GM19239 (cell line): ENCODE results near the gene NDE1.

ENCODE experiments used
- DNase-seq: peaks from one replicate; pipeline ENCODE4 v3.0.0; 2011; ENCODE audit warnings: low spot score; ENCODE audit not compliant: insufficient read length
- FAIRE-seq: peaks from 2 replicates; lab custom pipeline; 2011; peaks lifted over from hg19 to GRCh38; lab: Jason Lieb, UNC

The NDE1 gene

DNA sequence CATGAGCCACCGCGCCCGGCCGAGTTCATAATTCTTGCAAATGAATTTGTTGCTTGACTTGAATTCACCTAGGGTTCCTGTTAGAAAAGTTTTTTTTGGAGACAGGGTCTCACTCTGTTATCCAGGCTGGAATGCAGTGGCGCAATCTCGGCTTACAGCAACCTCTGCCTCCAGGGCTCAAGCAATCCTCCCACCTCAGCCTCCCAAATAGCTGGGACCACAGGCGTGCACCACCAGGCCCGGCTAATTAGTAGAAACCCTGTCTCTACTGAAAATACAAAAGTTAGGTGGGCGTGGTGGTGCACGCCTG, 107.0 kb downstream of the NDE1 start:
- no peak for FAIRE-seq

DNA sequence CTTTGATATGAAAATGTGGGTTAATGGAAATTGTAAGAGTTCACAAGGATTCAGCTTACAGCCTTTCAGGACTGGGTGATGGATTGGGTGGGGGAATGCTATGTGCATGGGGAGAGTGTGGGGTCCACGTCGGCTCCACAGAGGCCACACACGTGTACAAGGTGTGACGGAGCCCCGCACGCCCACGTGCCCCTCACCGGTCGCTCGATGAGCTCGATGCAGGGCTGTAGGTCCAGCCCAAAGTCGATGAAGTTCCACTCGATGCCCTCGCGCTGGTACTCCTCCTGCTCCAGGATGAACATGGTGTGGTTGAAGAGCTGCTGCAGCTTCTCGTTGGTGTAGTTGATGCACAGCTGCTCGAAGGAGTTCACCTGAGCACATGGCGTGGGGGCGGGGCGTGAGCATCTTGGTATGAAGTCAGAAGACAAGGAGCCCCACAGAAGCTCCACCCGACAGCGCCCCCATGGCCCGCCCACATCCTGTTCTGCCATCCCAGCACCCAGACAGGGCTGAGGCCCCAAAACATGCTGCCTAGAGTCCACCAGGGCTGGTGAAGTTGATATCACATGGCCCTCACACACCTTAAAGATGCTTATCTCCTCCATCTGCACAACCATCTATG, 107.7 kb downstream of the NDE1 start:
- FAIRE-seq (no peak), DNase-seq (no peak)

More for the DNA sequence above, 107.0 kb downstream of the NDE1 start:
- no peak for DNase-seq

DNA sequence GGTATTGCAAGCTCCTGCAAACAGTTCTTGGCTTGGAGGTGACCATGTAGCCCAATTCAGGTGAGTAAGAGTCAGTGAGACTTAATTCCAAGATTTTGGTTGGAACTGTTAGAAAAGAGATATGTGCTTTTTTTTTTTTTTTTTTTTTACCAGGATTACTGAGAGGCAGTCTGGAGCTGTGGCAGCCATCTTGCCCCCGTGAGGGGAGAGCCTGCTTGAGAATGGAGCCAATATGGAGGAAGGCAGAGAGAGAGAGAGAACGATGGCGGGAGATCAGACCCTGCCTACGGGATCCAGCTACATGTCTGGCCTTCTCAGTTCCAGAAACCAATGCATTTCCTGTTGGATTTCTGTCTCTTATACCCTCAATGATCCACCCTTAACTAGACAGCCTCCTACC, 109.0 kb downstream of the NDE1 start:
- no peak for DNase-seq
- FAIRE-seq: no peak

DNA sequence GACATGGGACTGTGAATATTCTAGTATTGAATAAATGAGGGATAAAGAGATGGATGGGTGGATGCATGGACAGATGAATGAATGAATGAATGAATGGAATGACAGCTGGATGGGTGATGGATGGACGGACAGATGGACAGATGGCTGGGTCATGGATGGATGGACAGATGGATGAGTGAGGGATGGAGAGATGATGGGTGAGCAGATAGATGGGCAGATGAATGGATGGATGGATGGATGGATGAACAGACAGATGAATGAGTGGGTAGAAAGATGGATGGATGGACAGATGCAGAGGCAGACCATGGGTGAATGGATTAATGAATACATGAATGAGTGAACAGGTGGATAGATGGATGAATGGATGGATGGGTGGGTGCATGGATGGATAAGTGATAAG, 110.1 kb downstream of the NDE1 start:
- FAIRE-seq (no peak), DNase-seq (no peak)

DNA sequence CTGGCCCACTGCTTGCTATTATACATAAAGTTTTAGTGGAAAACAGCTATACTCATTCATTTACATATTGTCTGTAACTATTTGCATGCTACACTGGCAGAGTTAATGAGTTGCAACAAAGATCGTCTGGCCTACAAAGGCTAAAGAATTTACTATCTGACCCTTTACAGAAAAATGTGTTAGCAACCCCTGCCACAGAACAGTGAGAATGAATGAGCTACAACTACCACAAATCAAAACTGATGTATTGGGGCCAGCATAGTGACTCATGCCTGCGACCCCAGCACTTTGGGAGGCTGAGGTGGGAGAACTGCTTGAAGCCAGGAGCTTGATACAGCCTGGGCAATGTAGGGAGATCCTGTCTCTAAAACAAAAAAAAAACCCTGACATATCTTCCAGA, 114.1 kb downstream of the NDE1 start:
- no peak for DNase-seq
- FAIRE-seq: no peak

DNA sequence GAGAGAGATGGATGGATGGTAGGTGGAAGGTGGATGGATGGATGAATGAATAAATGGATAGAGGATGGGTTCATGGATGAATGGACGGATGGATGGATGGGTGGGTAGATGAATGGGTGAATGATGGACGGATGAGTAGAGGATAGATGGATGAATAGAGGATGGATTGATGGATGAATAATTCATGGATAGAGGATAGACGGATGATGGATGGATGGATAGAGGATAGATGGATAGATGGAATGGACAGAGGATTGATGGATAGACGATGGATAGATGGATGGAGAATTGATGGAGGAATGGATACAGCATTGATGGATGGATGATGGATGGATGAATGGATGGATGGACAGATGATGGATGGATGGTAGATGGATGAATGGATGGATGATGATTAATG, 115.1 kb downstream of the NDE1 start:
- FAIRE-seq: no peak

DNA sequence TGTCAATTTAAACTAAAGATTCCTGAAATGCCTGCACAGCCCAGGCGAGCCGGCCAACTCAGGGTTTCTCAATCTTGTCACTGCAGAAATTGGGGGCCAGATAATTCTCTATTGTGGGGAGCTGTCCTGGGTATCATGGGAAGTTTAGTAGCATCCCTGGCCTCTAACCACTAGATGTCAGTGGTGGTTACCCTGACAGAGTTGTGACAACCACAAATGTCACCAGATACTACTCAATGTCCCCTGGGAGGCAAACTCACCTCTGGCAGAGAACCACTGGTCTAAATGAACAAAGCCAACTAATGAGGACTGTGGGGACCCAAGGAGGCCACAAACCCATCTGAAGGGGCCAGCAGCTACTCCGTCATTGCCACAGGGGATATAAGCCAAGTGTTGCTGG, 115.8 kb downstream of the NDE1 start:
- FAIRE-seq: peak; percentile 96
- peak; percentile 64 for DNase-seq

More for the DNA sequence above, 115.1 kb downstream of the NDE1 start:
- DNase-seq: no peak

DNA sequence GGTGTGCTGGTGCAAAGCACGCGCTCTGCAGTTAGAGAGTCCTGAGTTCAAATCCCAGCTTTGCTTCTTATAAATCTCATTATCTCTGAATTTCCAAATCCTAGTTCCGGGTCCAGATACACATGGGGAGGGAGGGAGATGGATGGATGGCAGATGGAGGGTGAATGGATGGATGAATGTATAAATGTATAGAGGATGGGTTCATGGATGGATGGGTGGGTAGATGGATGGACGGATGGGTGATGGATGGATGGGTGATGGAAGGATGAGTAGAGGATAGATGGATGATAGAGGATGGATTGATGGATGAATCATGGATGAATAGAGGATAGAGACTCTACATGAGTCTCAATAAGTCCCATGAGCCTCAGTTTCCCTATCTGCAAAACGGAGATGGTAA, 116.9 kb downstream of the NDE1 start:
- DNase-seq: no peak
- no peak for FAIRE-seq

DNA sequence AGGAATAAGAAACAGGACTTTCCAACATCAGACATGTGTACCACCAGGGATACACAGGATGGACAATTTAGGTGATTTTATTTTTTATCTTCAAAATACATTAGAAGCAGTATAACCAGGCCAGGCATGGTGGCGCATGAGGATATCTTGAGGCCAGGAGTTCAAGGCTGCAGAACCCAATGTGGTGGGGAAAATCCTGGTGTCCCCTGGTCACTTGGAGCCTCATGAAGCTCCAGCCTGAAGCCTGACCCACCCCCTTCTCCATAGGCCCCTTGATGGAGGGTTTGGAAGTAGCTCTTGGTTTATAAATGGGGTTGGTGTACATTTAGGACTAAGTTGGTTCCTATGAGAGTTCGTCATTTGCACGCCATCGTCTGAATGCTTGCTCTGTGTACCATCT, 118.2 kb downstream of the NDE1 start:
- FAIRE-seq (no peak), DNase-seq (no peak)

DNA sequence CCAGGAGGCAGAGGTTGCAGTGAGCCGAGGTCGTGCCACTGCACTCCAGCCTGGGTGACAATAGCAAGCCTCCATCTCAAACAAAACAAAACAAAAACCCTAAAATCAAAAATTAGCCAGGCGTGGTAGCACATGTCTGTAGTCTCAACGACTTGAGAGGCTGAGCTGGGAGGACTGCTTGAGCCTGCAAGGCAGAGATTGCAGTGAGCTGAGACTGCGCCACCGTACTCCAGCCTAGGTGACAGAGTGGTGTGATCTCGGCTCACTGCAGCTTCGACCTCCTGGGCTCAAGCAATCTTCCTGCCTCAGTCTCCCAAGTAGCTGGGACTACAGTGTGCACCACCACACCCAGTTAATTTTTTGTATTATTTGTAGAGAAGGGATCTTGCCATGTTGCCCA, 119.2 kb downstream of the NDE1 start:
- FAIRE-seq: no peak
- DNase-seq: no peak

DNA sequence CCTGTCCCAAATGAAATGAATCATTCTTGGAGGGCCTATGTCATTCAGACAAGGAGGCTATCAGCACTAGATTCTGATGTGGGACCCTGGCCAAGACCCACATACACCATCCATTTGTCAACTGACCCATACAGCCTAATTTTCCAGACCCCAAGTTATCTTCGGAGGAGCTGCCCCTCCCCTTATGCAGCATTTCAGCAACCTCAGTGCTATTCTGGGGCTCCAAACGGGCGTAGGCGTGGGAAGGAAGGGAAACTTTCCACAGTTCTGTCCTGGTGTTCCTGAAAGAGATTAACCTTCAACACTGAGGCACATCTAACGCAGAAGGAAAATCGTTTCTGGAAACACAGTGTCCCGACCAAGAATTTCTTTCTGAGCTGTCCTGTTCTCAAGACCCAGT, 120.1 kb downstream of the NDE1 start:
- DNase-seq (no peak), FAIRE-seq (no peak)

DNA sequence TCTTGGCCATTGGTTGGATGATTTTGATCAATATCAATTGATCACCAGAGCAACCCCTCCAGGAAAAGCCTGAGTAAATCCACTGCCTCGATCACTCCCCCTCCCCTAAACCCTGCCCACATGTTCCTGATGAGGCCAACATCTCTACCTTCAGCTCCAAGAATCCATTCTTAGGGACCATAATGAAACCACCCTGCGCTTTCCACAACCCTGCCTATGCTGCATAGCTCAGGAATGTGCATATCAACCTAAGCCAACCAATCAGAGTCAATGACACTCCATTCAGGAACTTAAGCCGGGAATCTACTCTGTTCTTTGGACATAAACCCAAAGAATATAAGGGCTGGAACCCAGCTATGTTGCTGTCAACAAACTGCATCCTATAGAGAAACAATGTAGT, 120.5 kb downstream of the NDE1 start:
- FAIRE-seq: no peak
- no peak for DNase-seq

DNA sequence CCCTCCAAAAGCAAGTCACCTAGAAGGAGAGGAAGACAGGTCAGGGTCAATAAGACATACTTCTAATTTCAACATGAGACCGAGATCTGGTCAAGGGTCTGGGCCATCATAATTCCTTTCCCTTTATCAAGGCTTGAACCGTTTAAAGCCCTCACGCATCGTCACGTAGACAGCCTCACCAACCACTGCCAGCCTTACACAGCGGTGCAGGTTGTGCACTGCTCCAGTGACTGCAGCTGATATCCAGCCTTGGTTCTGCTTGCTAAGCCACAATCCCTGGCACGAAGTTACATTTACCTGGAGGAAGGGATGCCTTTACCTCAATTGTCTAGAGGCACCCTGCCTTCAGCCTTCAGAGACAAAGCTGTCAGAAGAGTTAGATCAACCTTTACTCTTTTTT, 121.6 kb downstream of the NDE1 start:
- FAIRE-seq (no peak), DNase-seq (no peak)

DNA sequence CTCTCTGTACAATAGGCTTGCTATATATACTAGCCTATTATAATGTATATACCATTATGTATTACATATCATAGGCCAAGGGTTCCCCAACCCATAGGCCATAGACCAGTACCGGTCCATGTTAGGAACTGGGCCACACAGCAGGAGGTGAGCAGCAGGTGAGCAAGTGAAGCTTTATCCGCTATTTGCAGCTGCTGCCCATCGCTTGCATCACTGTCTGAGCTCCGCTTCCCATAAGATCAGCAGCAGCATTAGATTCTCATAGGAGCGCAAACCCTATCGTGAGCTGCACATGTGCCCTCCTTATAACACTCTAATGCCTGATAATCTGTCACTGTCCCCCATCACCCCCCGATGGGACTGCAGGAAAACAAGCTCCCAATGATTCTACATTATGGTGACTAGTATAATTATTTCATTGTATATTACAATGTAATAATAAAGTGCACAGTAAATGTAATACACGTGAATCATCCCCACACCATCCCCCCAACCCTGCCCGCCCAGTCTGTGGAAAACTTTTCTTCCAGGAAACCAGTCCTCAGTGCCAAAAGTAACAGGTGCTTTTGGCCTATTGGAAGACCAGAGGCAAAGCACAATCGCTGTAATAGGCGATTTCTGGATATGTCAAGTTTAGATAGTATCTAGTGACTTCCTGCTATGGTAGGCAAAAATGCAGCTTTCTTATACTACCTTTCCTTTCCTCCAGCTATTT, 122.7 kb downstream of the NDE1 start:
- no peak for DNase-seq
- FAIRE-seq: no peak

DNA sequence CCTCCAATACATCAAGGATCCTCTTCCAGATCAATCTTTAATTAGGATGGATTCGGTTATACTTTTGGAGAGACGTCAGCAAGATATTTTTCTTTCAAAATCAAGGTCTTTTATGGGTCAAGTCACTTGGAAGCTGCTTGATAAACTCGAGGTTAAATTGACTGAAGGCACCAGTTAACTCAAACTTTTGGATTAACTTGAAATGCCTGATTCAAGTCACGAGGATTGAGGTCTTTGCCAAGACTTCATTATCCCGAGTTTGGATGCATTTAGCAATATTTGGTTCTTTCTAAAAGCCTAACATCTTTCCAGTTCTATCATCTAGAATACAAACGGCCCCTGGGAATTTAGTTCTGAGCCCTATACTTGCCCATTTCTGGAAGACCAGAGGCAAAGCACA, 123.9 kb downstream of the NDE1 start:
- FAIRE-seq: no peak
- no peak for DNase-seq

DNA sequence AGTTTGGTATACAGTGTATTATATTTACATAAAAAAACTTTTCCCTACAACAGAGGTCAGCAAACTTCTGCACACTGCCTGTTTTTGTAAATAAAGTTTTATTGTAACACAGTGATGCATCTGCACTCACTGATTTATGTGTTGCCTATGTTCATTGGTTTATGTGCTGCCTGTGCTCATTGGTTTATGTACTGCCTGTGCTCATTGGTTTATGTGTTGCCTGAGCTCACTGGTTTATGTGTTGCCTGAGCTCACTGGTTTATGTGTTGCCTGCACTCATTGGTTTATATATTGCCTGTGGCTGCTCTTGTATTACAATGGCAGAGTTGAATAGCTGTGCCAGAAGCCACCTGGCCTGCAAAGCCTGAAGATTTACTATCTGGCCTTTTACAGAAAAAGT, 125.2 kb downstream of the NDE1 start:
- no peak for FAIRE-seq
- no peak for DNase-seq

DNA sequence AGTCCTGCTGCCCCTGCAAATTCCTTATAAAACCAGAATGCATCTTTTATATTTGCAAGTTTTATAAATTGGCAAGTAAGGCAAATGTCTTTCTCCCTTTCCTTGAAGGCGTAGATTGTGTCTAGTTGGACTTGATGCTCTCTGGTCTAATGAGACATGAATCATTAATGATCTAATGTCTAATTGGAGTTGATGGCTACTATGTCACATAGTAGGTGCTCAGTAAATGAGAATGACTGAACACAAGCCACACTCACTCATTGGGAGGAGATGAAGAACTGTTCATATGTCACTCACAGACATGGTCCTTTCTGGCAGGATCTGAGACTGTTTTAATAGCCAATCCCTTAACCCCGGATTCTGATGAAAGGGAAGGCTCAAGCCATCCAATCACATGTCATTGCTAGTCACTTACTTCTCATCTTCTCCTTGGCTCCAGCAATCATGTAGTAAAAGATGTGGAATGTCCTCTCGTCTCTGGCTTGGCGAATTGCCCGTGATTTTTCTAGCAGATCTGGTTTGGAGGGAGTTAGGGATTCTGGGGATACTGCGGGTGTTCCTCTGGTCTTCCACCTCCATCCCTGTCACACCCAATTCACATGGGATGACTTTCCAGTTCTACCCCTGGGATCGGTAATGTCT, 125.7 kb downstream of the NDE1 start:
- DNase-seq (no peak), FAIRE-seq (no peak)
